Thymus (tissue), 11 donors: Measurements from ENCODE around the gene UNC13D. TPM values are rescaled to one million over a fixed set of nuclear protein-coding genes. Genes with fewer than 3 reads are reported as not detected.

ENCODE experiments used
- DNase-seq, 9 donors: peaks; one replicate each; pipeline ENCODE4 v3.0.0-alpha.2; 2013; ENCODE audit warnings: low spot score in 9 of 9, low read depth in 6 of 9, missing footprints in 1 of 9
- H3K27ac ChIP-seq, 2 donors: one replicate each; pipeline ENCODE4 v1.5.1; 2013; ENCODE audit warnings: control low read depth in 1 of 2, low read depth in 1 of 2, low read length in 1 of 2, mild to moderate bottlenecking in 1 of 2, moderate library complexity in 1 of 2
- H3K27me3 ChIP-seq, 2 donors: one replicate each; pipeline ENCODE4 v1.5.1; 2013; ENCODE audit warnings: low read length in 1 of 2; ENCODE audit not compliant: control insufficient read depth in 2 of 2, insufficient read depth in 1 of 2
- H3K36me3 ChIP-seq, 2 donors: one replicate each; pipeline ENCODE4 v1.5.1; 2013; ENCODE audit warnings: low read length in 1 of 2, mild to moderate bottlenecking in 1 of 2, moderate library complexity in 1 of 2; ENCODE audit not compliant: control insufficient read depth in 2 of 2, insufficient read depth in 2 of 2
- H3K4me1 ChIP-seq, 2 donors: one replicate each; pipeline ENCODE4 v1.5.1; 2013; ENCODE audit warnings: low read length in 2 of 2; ENCODE audit not compliant: control insufficient read depth in 2 of 2, insufficient read depth in 2 of 2
- H3K4me3 ChIP-seq, 2 donors: one replicate each; pipeline ENCODE4 v1.5.1; 2013; ENCODE audit warnings: low read length in 2 of 2, control low read depth in 1 of 2, mild to moderate bottlenecking in 1 of 2
- H3K9me3 ChIP-seq, 2 donors: one replicate each; pipeline ENCODE4 v1.5.1; 2013; ENCODE audit warnings: low read length in 1 of 2, mild to moderate bottlenecking in 1 of 2; ENCODE audit not compliant: control insufficient read depth in 2 of 2, insufficient read depth in 1 of 2
- WGBS: extraction: QIAGEN DNeasy Blood & Tissue Kit; methylation state at CpG from one replicate; pipeline ENCODE4 v1.1.7; 2013; 5-methylcytosine and 5-hydroxymethylcytosine counted together
- polyA plus RNA-seq: library from polyadenylated mRNA; stranded (reverse); fragments of 200-250 nt; gene quantifications from one replicate; pipeline ENCODE4 v1.2.3, GENCODE V29; 2013
- total RNA-seq: library from RNA; stranded (reverse); fragments of 120-200 nt; gene quantifications from one replicate; pipeline ENCODE4 v1.2.4, GENCODE V29; 2013
- donor health status: healthy.

UNC13D gene
- total and polyA plus RNA-seq, 2 donors: 43.2 to 59.1 TPM

DNA sequence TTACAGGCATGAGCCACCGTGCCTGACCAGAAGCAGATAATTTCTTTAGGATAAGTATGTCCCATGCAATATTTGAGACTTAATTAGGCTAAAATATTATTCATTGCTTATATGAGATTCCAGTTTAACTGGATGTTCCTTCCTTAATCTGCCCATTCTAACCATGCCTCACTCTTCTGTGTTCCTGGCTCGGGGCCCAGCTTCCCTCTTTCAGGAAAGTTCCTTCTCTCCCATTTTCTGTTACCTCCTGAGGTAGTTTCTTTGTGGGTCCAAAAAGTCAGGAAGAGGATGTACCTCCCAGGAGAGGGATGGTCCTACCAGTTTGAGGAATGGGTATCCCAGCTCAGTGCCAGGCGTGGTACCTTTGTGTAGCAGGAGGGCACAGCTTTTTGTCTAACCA is 36.3 kb downstream of the UNC13D start:
- Histone ChIP-seq H3K27me3 (no peaks in the 10 kb centered on the region), H3K36me3 (peaks cover 41 to 54% of the 10 kb centered on the region in 2 donors), H3K4me1 (no peaks in the 10 kb centered on the region), H3K9me3 (no peaks in the 10 kb centered on the region), H3K27ac (no peak overlapping the region), H3K4me3 (no peak overlapping the region)
- DNase-seq: no peak
- WGBS: 96% methylated on average over 3 of the region's 3 CpGs

DNA sequence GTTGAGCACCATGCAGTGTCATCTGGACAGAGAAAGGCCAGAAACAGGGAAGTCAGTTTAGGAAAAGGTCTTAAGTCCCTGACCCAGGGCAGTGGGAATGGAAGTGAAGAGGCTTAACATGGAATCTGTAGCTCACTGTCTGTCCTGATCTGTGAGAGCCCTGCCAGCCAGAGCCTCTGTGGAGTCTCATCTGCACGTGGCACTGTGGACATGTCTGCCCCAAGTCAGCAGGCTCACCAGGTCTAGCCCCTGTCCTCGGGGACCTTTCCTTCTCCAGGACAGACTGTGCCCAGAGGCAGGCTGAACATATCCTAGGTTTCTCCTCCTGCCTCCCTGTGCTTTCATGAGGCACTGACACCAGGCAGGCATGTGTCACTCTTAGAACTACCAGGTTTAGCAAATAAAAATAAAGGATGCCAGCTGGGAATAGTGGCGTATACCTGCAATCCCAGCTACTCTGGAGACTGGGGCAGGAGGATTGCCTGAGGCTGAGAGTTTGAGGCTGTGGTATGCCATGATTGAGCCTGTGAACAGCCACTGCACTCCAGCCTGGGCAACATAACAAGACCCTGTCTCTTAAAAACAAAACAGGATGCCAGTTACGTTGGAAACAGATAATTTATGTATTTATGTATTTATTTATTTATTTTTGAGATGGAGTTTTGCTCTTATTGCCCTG is 37.2 kb downstream of the UNC13D start:
- Histone ChIP-seq H3K4me3 (no peak overlapping the region), H3K36me3 (peaks cover 32 to 48% of the 10 kb centered on the region in 2 donors), H3K9me3 (no peaks in the 10 kb centered on the region), H3K27ac (no peak overlapping the region), H3K27me3 (no peaks in the 10 kb centered on the region), H3K4me1 (no peaks in the 10 kb centered on the region)
- no peak for DNase-seq
- 97% methylated on average over 4 of the region's 4 CpGs for WGBS

DNA sequence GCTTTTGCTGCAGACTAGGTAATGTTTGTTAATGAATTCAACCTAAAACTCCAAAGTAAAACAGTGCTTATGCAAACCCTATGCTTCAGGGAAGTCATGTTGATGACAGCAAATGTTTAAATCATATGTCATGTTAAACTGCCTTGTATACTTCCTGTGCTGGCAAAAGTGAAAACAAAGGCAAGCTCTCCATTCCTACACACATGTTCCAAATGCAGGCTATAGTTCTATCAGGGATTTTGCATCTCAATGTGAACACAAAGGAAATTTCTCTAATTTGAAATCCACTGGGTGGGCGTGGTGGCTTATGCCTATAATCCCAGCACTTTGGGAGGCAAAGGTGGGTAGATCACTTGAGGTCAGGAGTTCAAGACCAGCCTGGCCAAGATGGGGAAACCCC is 40.3 kb downstream of the UNC13D start:
- no peak for DNase-seq
- H3K27me3 ChIP-seq: no peaks in the 10 kb centered on the region
- no peaks in the 10 kb centered on the region for H3K4me1 ChIP-seq
- peaks cover 30 to 32% of the 10 kb centered on the region in 2 donors for H3K36me3 ChIP-seq
- no peak overlapping the region for H3K4me3 ChIP-seq
- 96% methylated on average over 1 of the region's 1 CpG for WGBS
- no peaks in the 10 kb centered on the region for H3K9me3 ChIP-seq
- no peak overlapping the region for H3K27ac ChIP-seq

DNA sequence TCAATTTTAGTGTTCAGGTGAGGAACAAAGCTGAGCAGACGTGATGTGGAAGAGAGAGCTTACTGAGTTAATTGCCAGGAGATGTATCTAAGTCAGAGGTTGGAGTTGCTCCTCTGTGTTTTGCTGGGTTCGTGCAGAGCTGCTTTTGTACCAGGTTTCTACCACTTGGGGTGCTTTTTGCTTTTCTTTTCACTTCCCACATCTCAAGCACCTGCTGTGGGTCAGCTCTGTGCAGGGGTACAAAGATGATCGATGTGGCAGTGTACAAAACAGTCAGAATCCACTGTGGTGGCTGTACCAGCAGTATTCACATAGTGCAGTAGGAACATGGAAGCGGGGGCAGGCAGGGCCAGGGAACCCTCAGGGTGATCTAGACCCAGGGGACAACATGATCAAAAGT is 44.8 kb downstream of the UNC13D start:
- H3K36me3 ChIP-seq: peaks cover 27 to 56% of the 10 kb centered on the region in 2 donors
- no peaks in the 10 kb centered on the region for H3K27me3 ChIP-seq
- DNase-seq: no peak
- 96% methylated on average over 4 of the region's 4 CpGs for WGBS
- H3K9me3 ChIP-seq: no peaks in the 10 kb centered on the region
- no peak overlapping the region for H3K4me3 ChIP-seq
- H3K4me1 ChIP-seq: no peaks in the 10 kb centered on the region
- no peak overlapping the region for H3K27ac ChIP-seq

DNA sequence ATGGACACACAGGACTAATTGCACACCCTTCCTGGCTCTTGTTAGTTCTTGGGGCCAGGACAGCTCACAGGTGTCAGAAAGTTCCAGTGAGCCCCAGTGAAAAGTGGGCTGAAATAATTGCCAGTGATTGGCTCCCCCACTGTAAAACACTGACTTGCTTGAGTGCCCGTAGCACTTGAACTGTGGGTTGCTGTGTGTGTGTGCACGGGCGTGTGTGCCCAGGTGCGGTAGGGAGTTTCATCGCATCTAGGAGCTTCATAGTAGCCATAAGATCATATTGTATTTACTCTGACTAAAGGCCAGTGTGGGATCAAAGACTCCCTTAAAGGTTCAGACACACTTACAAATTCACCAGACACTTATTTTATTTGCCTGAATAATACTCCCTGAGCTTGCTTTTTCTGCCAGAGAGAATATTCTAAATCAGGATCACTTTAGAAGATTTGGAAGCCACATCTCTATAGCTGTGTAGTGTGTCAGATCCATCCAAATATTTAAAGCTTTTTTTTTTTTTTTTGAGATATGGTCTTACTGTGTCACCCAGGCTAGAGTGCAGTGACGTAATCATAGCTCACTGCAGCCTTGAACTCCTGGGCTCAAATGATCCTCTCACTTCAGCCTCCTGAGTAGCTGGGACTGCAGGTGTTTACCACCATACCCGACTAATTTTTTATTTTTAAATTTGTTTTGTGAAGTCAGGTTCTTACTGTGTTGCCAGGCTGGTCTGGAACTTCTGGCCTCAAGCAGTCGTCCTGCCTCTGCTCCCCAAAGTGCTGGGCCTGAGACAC is 48.2 kb downstream of the UNC13D start:
- over 99% methylated on average over 8 of the region's 8 CpGs for WGBS
- Histone ChIP-seq H3K27ac (no peak overlapping the region), H3K4me1 (no peaks in the 10 kb centered on the region), H3K36me3 (peaks cover 26 to 76% of the 10 kb centered on the region in 2 donors), H3K9me3 (no peaks in the 10 kb centered on the region), H3K4me3 (no peak overlapping the region), H3K27me3 (no peaks in the 10 kb centered on the region)
- DNase-seq: no peak

DNA sequence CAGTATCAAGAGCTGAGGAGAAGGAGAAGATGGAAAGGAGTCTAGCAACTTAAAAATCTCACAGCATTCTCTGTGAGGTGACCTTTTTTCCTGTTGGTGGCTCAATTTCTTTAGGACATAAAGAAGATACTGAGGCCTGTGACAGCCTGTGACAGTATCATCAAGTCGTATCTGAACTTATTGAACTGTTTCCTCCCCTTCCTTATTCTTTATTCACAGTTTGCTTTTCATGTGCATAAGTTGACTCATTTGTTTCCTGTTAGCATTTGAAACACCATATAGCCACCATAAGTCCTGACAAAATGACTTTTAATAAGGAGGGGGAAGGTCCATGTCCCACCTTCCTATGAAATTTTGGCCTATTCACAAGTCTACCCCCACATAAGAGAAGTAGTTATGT is 50.7 kb downstream of the UNC13D start:
- WGBS: 84% methylated on average over 1 of the region's 1 CpG
- Histone ChIP-seq H3K4me3 (no peak overlapping the region), H3K9me3 (no peaks in the 10 kb centered on the region), H3K4me1 (no peaks in the 10 kb centered on the region), H3K27ac (no peak overlapping the region), H3K27me3 (no peaks in the 10 kb centered on the region), H3K36me3 (peaks cover 14 to 60% of the 10 kb centered on the region in 2 donors)
- no peak for DNase-seq

DNA sequence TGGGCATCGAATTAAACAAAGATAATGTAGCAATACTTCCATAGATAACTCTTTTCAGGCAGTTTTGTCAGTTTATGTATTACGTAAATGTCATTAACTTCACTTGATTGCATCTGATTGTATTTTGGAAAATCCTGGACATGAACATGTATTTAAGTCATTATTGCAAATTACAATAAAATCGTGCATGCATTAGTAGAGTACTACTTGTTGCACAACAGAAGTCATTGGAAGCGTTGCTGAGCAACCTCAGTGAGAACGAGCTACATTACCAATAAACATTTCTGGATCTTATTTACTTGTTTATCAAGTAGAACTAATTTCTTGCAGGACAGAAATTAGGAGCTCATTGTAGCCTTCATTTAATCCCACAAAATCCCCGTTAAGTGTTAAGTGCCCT is 53.0 kb downstream of the UNC13D start:
- no peak for DNase-seq
- H3K4me3 ChIP-seq: no peak overlapping the region
- peaks cover 8 to 52% of the 10 kb centered on the region in 2 donors for H3K36me3 ChIP-seq
- no peaks in the 10 kb centered on the region for H3K9me3 ChIP-seq
- 97% methylated on average over 6 of the region's 6 CpGs for WGBS
- H3K27ac ChIP-seq: no peak overlapping the region
- no peaks in the 10 kb centered on the region for H3K27me3 ChIP-seq
- H3K4me1 ChIP-seq: peaks cover 6 to 11% of the 10 kb centered on the region in 2 donors

DNA sequence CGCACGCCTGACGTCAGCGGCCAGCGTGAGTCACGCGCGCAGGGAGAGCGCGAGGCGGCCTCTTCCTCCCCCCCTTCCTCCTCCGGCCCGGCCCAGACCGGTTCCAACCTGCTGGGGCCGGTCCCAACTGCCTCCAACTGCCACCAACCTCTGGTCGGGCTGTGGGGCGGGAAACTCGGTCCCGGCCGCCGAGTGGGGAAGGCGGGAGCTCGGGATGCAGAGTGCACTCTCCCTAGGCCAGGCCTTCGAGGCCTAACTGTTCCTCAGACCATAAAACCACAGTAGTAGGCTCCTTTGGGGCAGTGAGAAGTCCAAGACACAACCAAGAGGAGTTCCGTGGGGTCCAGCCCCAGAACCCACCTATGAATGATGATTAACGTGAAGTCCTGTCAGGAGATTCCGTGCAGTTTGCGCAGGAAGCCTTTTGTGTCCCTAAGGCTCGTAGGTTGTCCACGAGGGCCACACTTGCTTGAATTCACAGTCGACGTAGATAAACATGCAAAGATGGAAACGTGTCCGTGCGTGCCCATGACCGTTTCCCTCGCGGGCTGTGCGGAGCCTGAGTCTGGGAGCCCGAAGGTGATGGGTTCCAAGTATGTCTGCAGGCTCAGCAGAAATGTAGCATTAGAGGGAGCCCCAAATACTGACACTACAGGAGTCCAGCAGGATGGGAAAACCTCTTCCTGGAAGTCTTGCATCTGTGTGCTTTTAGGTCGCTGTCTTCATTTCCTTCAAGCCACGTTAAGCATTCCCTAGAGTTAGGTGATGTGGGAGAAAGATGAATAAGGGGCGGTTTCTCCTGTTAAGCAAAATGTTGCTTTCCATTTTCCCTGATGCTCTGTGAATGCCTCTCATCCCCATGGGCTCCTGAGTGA is 59.0 kb downstream of the UNC13D start:
- no peaks in the 10 kb centered on the region for H3K27me3 ChIP-seq
- DNase-seq: peak in 6 of 9 donors; percentile 71 to 92 (median 90)
- H3K9me3 ChIP-seq: peaks cover 0 to 4% of the 10 kb centered on the region in 2 donors
- H3K4me1 ChIP-seq: peaks cover 21 to 42% of the 10 kb centered on the region in 2 donors
- H3K36me3 ChIP-seq: peaks cover 0 to 10% of the 10 kb centered on the region in 2 donors
- H3K27ac ChIP-seq: peak overlapping the region; percentile 100
- H3K4me3 ChIP-seq: peak overlapping the region; percentile 84 to 86
- 17% methylated on average over 43 of the region's 43 CpGs for WGBS
